Measurements from ENCODE around the gene RNF6. TPM values are rescaled to one million over a fixed set of nuclear protein-coding genes. Genes with fewer than 3 reads are reported as not detected.

The RNF6 gene
- total RNA-seq, 1 experiment from 2014 or later: 34.0 TPM

DNA sequence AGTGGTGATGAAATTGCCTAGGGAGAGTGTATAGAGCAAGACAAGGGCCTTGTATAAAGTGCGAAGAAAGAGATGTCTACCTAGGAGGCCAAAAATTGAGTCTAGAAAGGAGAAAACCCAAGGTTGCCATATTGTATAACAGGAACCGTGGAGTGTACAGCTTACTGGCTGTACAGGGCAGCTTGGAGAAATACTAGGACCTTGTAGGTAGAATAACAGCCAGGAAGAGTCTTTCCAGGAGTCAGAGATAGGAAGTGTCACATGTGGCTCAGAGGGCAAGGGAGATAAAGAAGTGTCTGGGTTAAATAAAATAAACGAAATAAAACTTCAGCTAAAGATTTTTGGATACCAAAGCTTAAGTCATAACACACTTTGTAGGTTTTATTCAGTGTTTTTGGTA lies 44.2 kb upstream of the RNF6 start:
- H3K4me3 ChIP-seq (ENCODE audit: low read length): no peak overlapping the region
- no peaks in the 10 kb centered on the region for H3K27me3 ChIP-seq (ENCODE audit: low read length)
- H3K4me1 ChIP-seq (ENCODE audit: insufficient read depth, low read length): no peaks in the 10 kb centered on the region
- peaks cover 98% of the 10 kb centered on the region for H3K79me2 ChIP-seq (ENCODE audit: low read length)
- DNase-seq: no peak
- ChIA-PET POLR2A (ENCODE audit: unreplicated experiment) (no interaction called here), CTCF (interaction anchor here (0.6 kb wide), 1 partner anchor 209 kb away, joined by 6 read pairs; no protein-coding TSS in a partner anchor)
- no peaks in the 10 kb centered on the region for H3K36me3 ChIP-seq (ENCODE audit: low read depth, low read length)
- H4K20me1 ChIP-seq (ENCODE audit: low read length): peaks cover 13% of the 10 kb centered on the region; the same call in 1 of the 2 replicates
- H3K9me3 ChIP-seq (ENCODE audit: low read length): no peaks in the 10 kb centered on the region
- BruUV-seq (replicated peaks): no TSS peak
- H3K4me2 ChIP-seq (ENCODE audit: low read length): no peak overlapping the region
- no peak overlapping the region for H3K9ac ChIP-seq (ENCODE audit: low read length)
- H3K9me2 ChIP-seq (replicated peaks; ENCODE audit: low read length): no peaks in the 10 kb centered on the region
- no peak overlapping the region for H3K27ac ChIP-seq (ENCODE audit: low read length)
- no peak overlapping the region for H2AFZ ChIP-seq (ENCODE audit: low read length)
- no peak for ATAC-seq
- H3F3A ChIP-seq (ENCODE audit: low read length, unreplicated experiment): no peaks in the 10 kb centered on the region
- TF ChIP-seq EZH2phosphoT487 (IDR thresholded peaks at IDR 0.05; ENCODE audit: borderline replicate concordance, low read length) (no peak), CTCF (conservative IDR thresholded peaks at IDR 0.05; ENCODE audit: low read depth, low read length) (no peak), EZH2 (IDR thresholded peaks at IDR 0.05; ENCODE audit: low read length, unreplicated experiment) (no peak)
- intact Hi-C loops (cut with micrococcal nuclease): no loop called here

- H3K36me3 ChIP-seq (ENCODE audit: low read depth, low read length): no peaks in the 10 kb centered on the region
- no peak overlapping the region for H2AFZ ChIP-seq (ENCODE audit: low read length)
- H3K4me3 ChIP-seq (ENCODE audit: low read length): no peak overlapping the region
- H3K79me2 ChIP-seq (ENCODE audit: low read length): peaks cover 99% of the 10 kb centered on the region
- no peaks in the 10 kb centered on the region for H3K27me3 ChIP-seq (ENCODE audit: low read length)
- POLR2A ChIA-PET (ENCODE audit: unreplicated experiment): no interaction called here
- no peak overlapping the region for H3K9ac ChIP-seq (ENCODE audit: low read length)
- CTCF ChIA-PET: interaction anchor here (0.6 kb wide), 1 partner anchor 235 kb away, joined by 3 read pairs; no protein-coding TSS in a partner anchor
- H3K4me1 ChIP-seq (ENCODE audit: insufficient read depth, low read length): no peaks in the 10 kb centered on the region; the same call in 1 of the 2 replicates
- no peak overlapping the region for H3K27ac ChIP-seq (ENCODE audit: low read length)
- TF ChIP-seq EZH2 (IDR thresholded peaks at IDR 0.05; ENCODE audit: low read length, unreplicated experiment) (no peak), CTCF (conservative IDR thresholded peaks at IDR 0.05; ENCODE audit: low read depth, low read length) (no peak), EZH2phosphoT487 (IDR thresholded peaks at IDR 0.05; ENCODE audit: borderline replicate concordance, low read length) (no peak)
- H4K20me1 ChIP-seq (ENCODE audit: low read length): peaks cover 20% of the 10 kb centered on the region
- DNase-seq (no peak), ATAC-seq (no peak)
- H3F3A ChIP-seq (ENCODE audit: low read length, unreplicated experiment): no peaks in the 10 kb centered on the region
- no peaks in the 10 kb centered on the region for H3K9me3 ChIP-seq (ENCODE audit: low read length)
- H3K4me2 ChIP-seq (ENCODE audit: low read length): no peak overlapping the region
- H3K9me2 ChIP-seq (replicated peaks; ENCODE audit: low read length): no peaks in the 10 kb centered on the region
- intact Hi-C loops (cut with micrococcal nuclease): no loop called here
- no TSS peak for BruUV-seq (replicated peaks)
Observed at GRCh38 chr13:26262156-26262555, 40.0 kb upstream of the RNF6 start.

- DNase-seq (no peak), ATAC-seq (no peak)
- intact Hi-C loops (cut with micrococcal nuclease): loop anchor here (5.0 to 10.0 kb wide), 2 partner anchors 45 to 118 kb away; no protein-coding TSS in a partner anchor
- no TSS peak for BruUV-seq (replicated peaks)
- ChIA-PET CTCF (no interaction called here), POLR2A (ENCODE audit: unreplicated experiment) (no interaction called here)
- no peak overlapping the region for H3K4me2 ChIP-seq (ENCODE audit: low read length)
- no peak overlapping the region for H2AFZ ChIP-seq (ENCODE audit: low read length)
- no peaks in the 10 kb centered on the region for H3F3A ChIP-seq (ENCODE audit: low read length, unreplicated experiment)
- TF ChIP-seq EZH2phosphoT487 (IDR thresholded peaks at IDR 0.05; ENCODE audit: borderline replicate concordance, low read length): no peak
- no peak for TF ChIP-seq EZH2 (IDR thresholded peaks at IDR 0.05; ENCODE audit: low read length, unreplicated experiment)
- TF ChIP-seq CTCF (conservative IDR thresholded peaks at IDR 0.05; ENCODE audit: low read depth, low read length): no peak
- peaks cover 99% of the 10 kb centered on the region for H3K79me2 ChIP-seq (ENCODE audit: low read length)
- peaks cover 8% of the 10 kb centered on the region for H3K4me1 ChIP-seq (ENCODE audit: insufficient read depth, low read length)
- no peaks in the 10 kb centered on the region for H3K36me3 ChIP-seq (ENCODE audit: low read depth, low read length)
- no peaks in the 10 kb centered on the region for H3K9me3 ChIP-seq (ENCODE audit: low read length)
- no peaks in the 10 kb centered on the region for H3K9me2 ChIP-seq (replicated peaks; ENCODE audit: low read length)
- H3K27ac ChIP-seq (ENCODE audit: low read length): no peak overlapping the region
- H4K20me1 ChIP-seq (ENCODE audit: low read length): peaks cover 27% of the 10 kb centered on the region
- no peak overlapping the region for H3K9ac ChIP-seq (ENCODE audit: low read length)
- no peaks in the 10 kb centered on the region for H3K27me3 ChIP-seq (ENCODE audit: low read length)
- H3K4me3 ChIP-seq (ENCODE audit: low read length): no peak overlapping the region
Observed at GRCh38 chr13:26259634-26260033, 37.5 kb upstream of the RNF6 start.

Measured in PC-3 (cell line).